ENCODE data around the gene APOA1.
"Not testable (repeated sequence)": the region's sequence is repeated elsewhere in the genome, so short reads cannot be mapped to it uniquely, and the experiment has no call there.

APOA1 gene

GRCh38 chr11:116835791-116836631, 1.4 kb downstream of the APOA1 start:
- peak overlapping the region; percentile 24 for H3K4me3 ChIP-seq (ENCODE audit: low read length)
- peak; percentile 65 for TF ChIP-seq CTCF (IDR thresholded peaks at IDR 0.05; ENCODE audit: insufficient read depth, low read depth, low read length, missing control alignments)
- DNase-seq (ENCODE audit: low read depth): peak; percentile 87

- no peak for TF ChIP-seq CTCF (IDR thresholded peaks at IDR 0.05; ENCODE audit: insufficient read depth, low read depth, low read length, missing control alignments)
- DNase-seq (ENCODE audit: low read depth): no peak
- H3K4me3 ChIP-seq (ENCODE audit: low read length): no peak overlapping the region
These were observed 2.2 kb downstream of the APOA1 start for GRCh38 chr11:116835042-116835772.

- H3K4me3 ChIP-seq (ENCODE audit: low read length); DNase-seq (ENCODE audit: low read depth): not testable (repeated sequence)
These were observed 2.8 kb downstream of the APOA1 start for GRCh38 chr11:116834535-116835041.

- no peak for TF ChIP-seq CTCF (IDR thresholded peaks at IDR 0.05; ENCODE audit: insufficient read depth, low read depth, low read length, missing control alignments)
- no peak overlapping the region for H3K4me3 ChIP-seq (ENCODE audit: low read length)
- no peak for DNase-seq (ENCODE audit: low read depth)
These were observed 3.4 kb downstream of the APOA1 start for GRCh38 chr11:116833816-116834534.

- no peak for TF ChIP-seq CTCF (IDR thresholded peaks at IDR 0.05; ENCODE audit: insufficient read depth, low read depth, low read length, missing control alignments)
- no peak overlapping the region for H3K4me3 ChIP-seq (ENCODE audit: low read length)
- DNase-seq (ENCODE audit: low read depth): no peak
These were observed 4.0 kb downstream of the APOA1 start for GRCh38 chr11:116833491-116833815.

GRCh38 chr11:116832350-116833290, 4.8 kb downstream of the APOA1 start:
- TF ChIP-seq CTCF (IDR thresholded peaks at IDR 0.05; ENCODE audit: insufficient read depth, low read depth, low read length, missing control alignments): no peak
- no peak for DNase-seq (ENCODE audit: low read depth)

More at GRCh38 chr11:116832350-116833290, 4.8 kb downstream of the APOA1 start:
- H3K4me3 ChIP-seq (ENCODE audit: low read length): no peak overlapping the region

Data from epithelial cell of esophagus (primary cell).